ENCODE results near the gene ARMC9.

- TF ChIP-seq POLR2A (IDR thresholded peaks at IDR 0.05) (no peak), CTCF (IDR thresholded peaks at IDR 0.05) (no peak)
Measured at GRCh38 chr2:231357931-231358330, 159.5 kb downstream of the ARMC9 start.

Data from heart left ventricle (tissue), 13 donors.